Tibial nerve (tissue), 4 donors: Measurements from ENCODE around the gene SLC7A1.

Experiments used
- EP300 ChIP-seq, 2 donors: sonication (generic); formaldehyde crosslinking; IDR thresholded peaks; one replicate each; pipeline ENCODE4 v1.6.1; 2017; ENCODE audit warnings: antibody characterized with exemption in 2 of 2, mild to moderate bottlenecking in 1 of 2
- POLR2A ChIP-seq, 2 donors: fragments of 450-650 bp; IDR thresholded peaks; one replicate each; pipeline ENCODE4 v1.6.1; 2017; ENCODE audit warnings: antibody characterized with exemption in 2 of 2, mild to moderate bottlenecking in 2 of 2, moderate library complexity in 2 of 2
- TF ChIP-seq, protein P1 (sequence below), 5 experiments: fragments of 200-600 bp in 3 of 5; fragments of 450-650 bp in 2 of 5; sonication (generic) in 3 of 5; IDR thresholded peaks; one replicate each; pipeline ENCODE4 v1.5.1; 2016 to 2019; ENCODE audit warnings: antibody characterized with exemption in 5 of 5, mild to moderate bottlenecking in 3 of 5, moderate library complexity in 2 of 5

- TF ChIP-seq, protein P1, sequence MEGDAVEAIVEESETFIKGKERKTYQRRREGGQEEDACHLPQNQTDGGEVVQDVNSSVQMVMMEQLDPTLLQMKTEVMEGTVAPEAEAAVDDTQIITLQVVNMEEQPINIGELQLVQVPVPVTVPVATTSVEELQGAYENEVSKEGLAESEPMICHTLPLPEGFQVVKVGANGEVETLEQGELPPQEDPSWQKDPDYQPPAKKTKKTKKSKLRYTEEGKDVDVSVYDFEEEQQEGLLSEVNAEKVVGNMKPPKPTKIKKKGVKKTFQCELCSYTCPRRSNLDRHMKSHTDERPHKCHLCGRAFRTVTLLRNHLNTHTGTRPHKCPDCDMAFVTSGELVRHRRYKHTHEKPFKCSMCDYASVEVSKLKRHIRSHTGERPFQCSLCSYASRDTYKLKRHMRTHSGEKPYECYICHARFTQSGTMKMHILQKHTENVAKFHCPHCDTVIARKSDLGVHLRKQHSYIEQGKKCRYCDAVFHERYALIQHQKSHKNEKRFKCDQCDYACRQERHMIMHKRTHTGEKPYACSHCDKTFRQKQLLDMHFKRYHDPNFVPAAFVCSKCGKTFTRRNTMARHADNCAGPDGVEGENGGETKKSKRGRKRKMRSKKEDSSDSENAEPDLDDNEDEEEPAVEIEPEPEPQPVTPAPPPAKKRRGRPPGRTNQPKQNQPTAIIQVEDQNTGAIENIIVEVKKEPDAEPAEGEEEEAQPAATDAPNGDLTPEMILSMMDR (IDR thresholded peaks at IDR 0.05) = no peak
- TF ChIP-seq POLR2A (IDR thresholded peaks at IDR 0.05) (no peak), EP300 (IDR thresholded peaks at IDR 0.05) (no peak)
Measured at GRCh38 chr13:29583073-29583785, 12.3 kb downstream of the SLC7A1 start.
